Stomach (tissue), 4 donors: Measurements from ENCODE around the gene CFAP54.

ENCODE experiments used
- CTCF ChIP-seq, 7 experiments: fragments of 450-650 bp in 4 of 7; fragments of 200-600 bp in 3 of 7; sonication (generic) in 3 of 7; IDR thresholded peaks; one replicate each; pipeline ENCODE4 v1.5.1; 2016 to 2019; ENCODE audit warnings: antibody characterized with exemption in 7 of 7, control low read depth in 2 of 7, mild to moderate bottlenecking in 1 of 7
- EP300 ChIP-seq: sonication (generic); formaldehyde crosslinking; IDR thresholded peaks from one replicate; pipeline ENCODE4 v1.6.1; 2017; ENCODE audit warnings: antibody characterized with exemption
- POLR2A ChIP-seq, 4 donors: fragments of 450-650 bp; IDR thresholded peaks; one replicate each; pipeline ENCODE4 v1.6.1; 2016; ENCODE audit warnings: antibody characterized with exemption in 4 of 4, control low read depth in 2 of 4, mild to moderate bottlenecking in 1 of 4, moderate library complexity in 1 of 4
- POLR2AphosphoS5 ChIP-seq, 3 donors: sonication (generic); formaldehyde crosslinking; IDR thresholded peaks; one replicate each; pipeline ENCODE4 v1.6.1; 2016; ENCODE audit warnings: antibody characterized with exemption in 3 of 3

- no peak for TF ChIP-seq POLR2AphosphoS5 (IDR thresholded peaks at IDR 0.05)
- no peak for TF ChIP-seq CTCF (IDR thresholded peaks at IDR 0.05)
- TF ChIP-seq EP300: no peak
- TF ChIP-seq POLR2A (IDR thresholded peaks at IDR 0.05): no peak
Measured at GRCh38 chr12:96495841-96496545, 6.6 kb downstream of the CFAP54 start.
